Fibroblast of skin of left quadriceps (primary cell): ENCODE results near the gene DOCK1.

Experiments
- DNase-seq, 2 experiments: peaks; one replicate each; pipeline ENCODE4 v3.0.0-alpha.2; 2013; ENCODE audit warnings: low read depth in 2 of 2

DOCK1 gene

DNA sequence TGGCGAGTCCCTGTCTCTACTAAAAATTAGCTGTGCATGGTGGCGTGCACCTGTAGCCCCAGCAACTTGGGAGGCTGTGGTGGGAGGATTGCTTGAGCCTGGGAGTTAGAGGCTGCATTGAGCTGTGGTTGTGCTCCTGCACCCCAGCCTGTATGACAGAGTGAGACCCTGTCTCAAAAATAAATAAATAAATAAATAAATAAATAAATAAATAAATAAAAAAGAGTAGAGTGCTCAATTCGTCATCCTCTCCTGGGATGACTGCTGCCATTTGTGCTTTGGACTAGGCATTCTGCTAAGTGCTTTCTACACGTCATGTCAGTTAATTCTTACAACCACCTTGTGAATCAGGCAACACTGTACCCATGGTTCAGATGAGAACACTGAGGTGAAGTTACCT, 130.6 kb downstream of the DOCK1 start:
- DNase-seq, result no peak

DNA sequence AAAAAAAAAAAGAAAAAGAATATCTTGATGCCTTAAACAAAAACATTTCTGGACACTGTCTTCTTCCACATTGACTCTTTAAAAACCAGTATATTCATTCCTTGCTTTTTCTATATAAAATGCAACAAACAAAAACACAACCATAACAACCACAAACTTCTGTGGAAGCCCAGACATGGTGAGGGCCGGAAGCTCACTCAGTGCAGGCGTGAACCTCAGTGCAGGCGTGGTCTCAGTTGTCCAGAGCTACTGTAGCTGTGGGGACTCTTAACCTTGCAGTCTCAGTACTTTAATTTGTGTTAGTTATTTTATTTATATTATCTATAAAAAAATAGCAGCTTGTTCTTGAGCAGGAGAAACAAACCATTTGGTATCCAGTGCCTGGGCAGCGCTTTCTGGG, 131.8 kb downstream of the DOCK1 start:
- DNase-seq, result no peak

DNA sequence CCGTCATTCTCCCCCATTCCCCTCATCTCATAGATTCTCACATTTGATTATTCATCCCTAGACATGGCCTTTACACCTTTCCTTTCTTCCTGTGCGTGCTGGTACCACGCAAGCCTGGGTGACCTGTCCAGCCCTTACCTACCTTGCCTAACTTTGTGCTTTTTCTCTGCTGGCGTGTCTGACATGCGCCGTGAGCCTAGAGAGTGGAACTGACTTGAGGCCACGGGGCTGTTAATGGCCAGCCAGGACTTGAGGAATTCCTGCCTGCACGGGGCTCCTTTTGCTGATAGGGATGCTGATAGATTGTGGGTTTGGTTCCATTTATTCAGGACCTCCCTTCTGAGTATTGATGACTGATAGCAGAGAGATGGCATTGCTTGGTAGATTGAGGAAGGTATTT, 134.2 kb downstream of the DOCK1 start:
- DNase-seq, result no peak

DNA sequence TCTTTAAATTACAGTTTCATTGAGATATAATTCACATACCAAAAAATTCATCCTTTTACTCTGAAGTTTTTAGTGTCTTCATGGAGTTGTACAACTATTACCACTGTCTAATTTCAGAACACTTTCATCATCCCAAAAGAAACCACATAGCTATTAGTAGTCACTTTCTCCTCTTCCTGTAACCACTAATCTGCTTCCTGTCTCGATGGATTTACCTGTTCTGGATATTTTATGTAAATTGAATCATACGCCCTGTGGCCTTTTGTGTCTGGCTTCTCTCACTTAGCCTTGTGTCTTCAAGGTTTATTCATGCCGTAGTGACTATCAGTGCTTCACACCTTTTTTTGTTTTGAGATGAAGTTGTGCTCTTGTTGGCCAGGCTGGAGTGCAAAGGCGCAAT, 135.5 kb downstream of the DOCK1 start:
- no peak for DNase-seq

DNA sequence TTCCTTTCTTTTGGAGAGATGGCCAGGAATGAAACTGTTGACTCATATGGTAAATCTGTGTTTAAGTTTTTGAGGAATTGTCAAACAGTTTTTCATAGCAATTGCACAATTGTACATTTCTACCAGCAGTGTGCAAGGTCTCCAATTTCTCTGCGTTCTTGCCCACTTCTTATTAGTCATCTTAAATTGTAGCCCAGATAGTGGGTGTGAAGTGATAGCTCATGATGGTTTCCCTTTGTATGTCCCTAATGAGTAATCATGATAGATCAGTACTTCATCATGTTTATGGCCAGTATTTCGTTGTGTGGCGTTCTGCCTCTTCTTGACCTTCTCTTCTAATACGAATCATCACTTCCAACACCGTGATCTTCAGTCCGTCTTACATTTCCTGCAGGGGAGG, 136.3 kb downstream of the DOCK1 start:
- DNase-seq, result peak; percentile 92 to 93

DNA sequence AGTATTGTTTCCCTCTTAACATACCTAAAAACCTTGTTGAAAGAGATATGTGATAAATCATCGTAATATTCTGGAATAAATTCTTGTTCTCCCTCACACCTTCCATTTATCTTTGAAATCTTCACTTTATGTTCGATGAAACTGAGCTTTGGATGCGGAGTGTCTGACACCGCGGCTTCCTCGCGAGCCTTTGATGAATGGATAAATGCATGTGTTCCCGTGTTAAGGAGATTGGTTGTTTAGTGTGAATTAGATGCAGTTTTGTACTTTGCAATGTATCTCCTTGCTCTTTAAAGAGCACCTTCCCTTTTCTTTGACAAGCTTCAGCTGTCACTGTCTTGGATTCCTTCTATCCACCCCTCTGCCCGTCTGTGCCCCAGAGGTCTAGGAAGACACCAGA, 138.1 kb downstream of the DOCK1 start:
- DNase-seq, result no peak

DNA sequence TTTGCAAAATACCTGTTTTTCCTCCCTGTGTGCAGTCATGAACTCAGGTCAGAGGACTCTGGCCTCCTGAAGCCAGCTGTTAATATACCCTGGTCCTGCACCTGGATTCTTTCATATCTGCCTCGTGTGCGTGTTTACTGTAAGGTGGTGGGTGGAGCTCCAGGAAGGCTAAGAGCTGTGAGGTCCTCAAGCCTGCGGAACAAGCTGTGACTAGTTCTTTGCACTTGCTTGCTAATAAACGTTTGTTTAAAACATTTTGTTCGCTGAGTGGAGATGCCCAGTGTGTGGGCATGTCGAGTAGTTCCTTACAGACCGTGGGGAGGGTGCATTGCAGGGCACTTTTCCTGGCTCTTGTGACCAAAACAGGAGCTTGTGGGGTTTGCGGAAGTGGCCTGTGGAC, 139.0 kb downstream of the DOCK1 start:
- no peak for DNase-seq

DNA sequence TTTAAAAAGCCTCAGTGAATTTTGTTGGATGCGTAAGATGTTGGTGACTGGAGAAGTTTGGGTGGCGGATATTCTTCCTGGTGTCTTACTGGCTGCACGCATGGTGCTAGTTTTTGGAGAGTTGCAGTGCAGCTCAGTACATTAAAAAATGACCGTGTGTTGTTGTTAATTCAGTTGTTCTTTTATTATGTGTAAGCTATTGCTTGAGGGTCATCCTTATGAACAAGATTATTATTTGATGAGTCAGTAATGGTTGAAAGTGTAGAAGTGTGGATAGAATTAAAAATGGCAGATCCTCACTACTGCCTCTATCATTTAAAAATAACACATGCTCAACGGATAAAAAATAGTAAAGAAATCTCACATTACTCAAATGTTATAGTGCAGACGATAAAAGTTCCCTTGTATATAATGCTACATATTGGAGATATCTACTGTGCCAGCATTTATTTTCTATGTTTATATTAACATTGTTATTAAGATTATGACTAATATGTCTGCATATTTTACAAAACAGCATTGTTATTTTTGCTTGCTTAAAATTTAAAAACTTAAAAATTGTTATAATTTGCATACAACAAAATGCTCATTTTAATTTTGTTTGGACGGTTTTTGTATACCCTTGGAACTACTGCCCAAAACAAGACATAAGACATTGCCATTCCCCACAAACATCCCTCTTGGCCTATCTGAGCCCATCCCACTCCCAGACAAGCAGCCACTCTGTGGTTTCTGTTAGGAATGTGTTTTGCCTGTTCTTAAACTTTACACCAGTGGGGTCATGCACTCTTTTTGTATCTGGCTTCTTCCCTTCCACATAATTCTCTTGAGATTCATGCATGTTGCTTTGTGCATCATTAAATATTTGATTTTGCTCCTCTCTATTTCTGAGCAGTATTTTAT, 142.0 kb downstream of the DOCK1 start:
- no peak for DNase-seq

DNA sequence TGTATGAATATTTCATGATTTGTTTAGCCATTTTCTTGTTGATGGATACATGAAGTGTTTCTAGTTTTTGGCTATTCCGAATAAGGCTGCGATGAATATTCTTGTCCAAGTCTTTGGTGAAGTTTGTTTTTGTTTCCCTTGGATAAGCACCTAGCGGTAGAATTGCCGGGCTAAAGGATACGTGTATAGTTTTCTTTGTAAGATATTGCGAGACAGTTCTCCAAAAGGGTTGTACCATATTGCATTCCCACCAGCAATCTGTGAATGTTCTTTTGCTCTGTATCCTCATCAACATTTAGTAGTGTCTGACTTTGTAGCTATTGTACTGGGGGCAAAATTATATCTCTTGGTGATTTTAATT, 142.6 kb downstream of the DOCK1 start:
- no peak for DNase-seq

DNA sequence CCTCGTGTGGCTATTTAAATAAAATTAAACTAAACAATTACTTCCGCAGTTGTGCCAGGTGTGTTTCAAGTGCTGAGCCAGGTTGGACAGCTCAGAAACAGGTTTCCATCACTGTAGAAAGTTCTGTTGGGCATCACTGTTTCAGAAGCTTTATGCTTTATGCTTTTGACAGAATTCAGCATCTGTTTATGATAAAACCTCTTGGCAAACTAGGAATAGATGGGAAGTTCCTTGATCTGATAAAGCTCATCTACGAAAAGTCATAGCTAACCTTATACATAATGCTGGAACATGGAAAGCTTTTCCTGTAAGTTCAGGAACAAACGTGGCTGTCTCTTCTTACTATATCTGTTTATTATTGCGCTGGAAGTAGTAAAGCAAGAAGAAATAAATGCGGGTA, 143.4 kb downstream of the DOCK1 start:
- DNase-seq, result no peak

DNA sequence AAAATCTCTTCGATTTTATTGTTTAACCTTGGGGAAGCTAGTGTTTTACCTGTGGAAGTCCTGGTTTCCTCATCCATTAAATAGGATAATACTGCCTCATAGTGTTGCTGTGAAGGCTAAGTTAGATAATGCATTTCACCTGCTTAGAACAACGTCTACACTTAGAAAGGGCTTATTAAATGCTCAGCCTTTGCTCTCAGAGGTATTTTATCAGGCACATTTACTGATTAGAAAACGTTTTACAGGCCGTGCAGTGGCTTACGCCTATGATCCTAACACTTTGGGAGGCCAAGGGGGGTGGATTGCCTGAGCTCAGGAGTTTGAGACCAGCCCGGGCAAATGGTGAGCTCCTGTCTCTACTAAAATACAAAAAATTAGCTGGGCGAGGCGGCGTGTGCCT, 146.8 kb downstream of the DOCK1 start:
- no peak for DNase-seq

DNA sequence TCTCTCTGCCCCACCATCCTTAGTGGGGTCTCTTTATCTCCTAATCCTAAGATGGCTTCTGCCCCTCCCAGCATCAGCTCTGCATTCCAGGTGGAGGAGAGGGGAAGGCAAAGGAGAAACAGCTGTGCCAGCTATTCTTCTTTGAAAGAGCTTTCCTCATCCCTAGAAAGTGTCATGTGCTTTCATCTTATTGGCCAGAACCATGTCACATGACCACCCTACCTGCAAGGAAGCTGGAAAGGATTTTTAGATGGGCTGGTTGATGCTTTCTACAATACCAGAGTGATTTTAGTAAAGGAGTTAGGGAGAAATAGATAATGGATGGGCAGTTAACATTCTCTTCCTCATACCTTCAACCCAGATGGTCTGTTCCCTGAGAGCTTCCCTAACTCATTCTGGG, 150.0 kb downstream of the DOCK1 start:
- DNase-seq, result no peak

DNA sequence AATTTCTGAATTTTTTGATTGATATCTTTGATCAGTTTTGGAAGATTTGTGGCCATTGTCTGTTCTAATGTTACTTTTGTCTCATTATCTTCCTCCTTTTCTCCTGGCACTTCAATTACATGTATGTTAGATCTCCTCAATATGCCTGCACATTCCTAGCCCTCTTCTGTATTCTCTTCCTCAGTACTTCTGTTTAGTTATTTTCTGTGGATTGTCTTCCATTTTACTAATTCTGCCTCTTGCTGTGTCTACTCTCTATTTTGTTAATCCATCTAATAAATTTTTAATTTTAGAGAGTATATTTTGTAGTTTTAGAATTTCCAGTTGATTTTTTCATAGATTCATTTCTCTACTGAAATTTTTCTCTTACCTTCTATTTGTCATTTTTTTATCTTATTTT, 154.1 kb downstream of the DOCK1 start:
- DNase-seq, result no peak

DNA sequence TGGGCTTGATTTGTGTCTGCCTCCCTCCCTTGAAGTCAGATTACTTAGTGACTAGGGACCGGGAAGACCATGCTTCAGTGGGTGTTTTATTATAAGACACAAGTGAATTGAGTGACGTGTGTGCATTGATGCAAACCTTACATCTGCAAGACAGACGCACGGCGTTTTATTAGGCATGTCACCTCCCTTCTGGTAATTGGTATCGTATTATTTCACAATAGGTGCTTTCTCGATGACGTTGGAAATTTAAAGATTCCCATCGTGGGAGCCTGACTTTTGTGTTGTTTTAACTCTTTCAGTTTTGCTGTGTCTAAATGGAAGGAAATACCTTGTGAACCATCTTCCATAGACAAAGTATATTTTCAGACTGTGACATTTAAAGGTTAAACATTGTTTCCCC, 158.5 kb downstream of the DOCK1 start:
- DNase-seq, result no peak

DNA sequence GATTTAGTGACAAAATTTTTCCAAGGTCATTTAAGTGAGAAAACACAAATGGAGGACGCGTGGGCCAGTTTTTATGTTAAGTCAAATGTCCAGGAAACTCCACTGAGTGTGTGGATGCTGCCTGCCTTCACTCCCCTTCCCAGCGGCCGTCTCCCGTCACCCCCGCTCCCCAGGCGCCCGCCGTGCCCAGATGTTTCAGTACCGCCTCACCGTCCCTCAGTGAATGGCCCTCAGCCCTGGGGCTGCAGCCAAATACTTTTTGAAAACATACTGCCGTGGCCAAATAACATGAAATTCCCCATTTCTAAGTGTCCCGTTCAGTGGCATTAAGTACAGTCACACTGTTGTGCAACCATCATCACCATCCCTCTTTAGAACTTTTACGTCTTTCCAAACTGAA, 159.2 kb downstream of the DOCK1 start:
- DNase-seq, result no peak

DNA sequence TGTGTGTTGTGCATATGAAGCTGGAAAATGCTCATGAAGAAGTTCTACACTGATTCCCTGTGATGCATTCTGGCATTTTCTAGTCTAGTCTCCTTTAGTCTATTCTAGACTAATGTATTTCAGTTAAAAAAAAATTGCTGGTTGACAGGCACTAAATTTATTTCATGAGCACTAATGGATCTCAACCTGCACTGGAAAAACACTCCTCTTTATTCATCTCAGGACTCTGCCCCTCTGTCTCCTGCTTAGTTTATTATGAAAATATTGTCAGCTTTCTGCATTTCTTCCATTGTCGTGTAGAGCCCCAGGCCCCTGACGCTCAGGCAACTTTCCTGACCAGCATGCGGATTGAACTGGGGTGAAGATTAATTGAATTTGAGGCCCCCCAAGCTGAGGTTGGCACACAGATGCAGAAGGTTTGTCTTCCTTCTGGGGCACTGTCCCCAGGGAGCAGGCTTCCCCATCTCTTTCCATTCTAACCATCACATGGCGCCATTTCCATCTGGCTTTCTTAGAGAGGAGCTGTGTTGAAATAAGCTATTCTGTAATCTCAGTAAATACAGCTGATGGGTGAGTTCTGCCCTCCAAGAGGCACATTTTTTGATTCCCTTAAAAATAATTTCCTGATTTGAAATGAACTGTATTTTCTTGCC, 162.4 kb downstream of the DOCK1 start:
- no peak for DNase-seq

DNA sequence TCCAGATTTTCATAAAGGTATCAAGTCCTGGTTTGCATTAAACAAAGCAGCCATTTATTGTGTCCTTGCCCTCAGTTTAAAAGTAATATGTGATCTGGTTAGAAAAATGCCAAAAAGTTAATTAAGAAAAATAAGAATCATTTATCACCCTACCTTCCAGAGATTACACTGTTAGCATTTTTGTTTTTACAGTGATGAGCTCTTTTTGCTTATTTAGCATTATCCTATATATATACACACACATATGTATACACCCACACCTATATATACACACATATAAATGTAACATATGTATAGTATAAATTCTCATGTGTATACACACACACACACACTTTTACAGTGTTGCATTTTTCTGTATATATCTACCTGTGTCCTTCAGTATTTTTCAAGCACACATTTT, 163.3 kb downstream of the DOCK1 start:
- no peak for DNase-seq

DNA sequence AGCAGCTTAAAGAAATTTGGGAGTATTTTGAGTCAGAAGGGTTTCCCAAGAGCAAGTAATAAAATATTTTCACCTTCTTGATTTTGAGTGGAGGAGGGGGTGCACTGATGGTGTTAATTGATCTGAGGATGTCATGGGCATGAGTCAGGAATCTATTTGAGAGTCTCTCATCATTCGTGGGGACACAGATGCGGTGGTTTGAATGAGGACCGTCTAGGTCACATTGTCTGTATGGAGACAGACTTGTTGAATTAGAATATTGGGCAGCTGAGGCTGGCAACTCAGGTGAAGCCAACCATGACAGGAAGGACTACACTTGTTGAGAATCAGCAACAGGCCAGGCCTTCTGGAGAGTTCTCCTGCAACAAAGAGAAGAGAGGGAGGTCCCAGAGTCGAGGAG, 164.2 kb downstream of the DOCK1 start:
- DNase-seq, result no peak

DNA sequence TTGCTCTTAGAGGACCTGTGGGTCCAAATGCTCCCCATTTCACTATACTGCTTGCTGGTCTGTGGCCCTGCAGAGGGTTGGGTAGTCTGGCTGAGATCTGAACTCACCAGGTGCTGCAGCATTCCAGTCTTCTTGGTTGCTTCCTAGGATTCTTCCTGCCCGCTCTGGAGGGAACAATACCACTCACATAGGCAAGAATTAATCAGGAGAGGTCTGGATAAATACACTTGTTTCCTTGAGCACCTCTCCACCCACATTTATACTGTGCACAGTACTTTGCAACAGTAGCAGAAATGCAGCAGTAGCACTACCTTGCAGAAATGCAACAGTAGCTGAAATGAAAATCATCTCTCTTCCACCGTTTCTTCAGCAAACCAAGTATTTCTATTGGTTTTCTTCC, 165.9 kb downstream of the DOCK1 start:
- DNase-seq, result no peak

DNA sequence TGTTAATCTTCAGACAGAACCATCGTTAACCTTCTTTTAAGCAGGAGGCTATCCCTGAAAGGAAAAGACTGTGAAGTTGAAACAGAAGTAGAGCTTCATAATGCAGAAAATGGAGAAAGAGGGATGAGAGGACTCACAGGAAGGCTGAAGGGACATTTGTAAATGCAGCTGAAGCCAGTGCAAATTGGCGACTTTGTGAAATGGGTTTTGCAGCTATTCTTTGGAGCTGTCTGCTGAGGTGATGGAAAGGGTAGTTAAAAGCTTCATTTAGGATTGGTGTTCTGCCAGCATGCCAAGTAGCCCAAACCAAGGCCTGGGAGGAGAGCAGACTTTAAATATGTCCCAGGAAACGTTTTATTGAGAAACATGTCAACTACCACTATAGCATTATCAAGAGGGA, 168.4 kb downstream of the DOCK1 start:
- no peak for DNase-seq

DNA sequence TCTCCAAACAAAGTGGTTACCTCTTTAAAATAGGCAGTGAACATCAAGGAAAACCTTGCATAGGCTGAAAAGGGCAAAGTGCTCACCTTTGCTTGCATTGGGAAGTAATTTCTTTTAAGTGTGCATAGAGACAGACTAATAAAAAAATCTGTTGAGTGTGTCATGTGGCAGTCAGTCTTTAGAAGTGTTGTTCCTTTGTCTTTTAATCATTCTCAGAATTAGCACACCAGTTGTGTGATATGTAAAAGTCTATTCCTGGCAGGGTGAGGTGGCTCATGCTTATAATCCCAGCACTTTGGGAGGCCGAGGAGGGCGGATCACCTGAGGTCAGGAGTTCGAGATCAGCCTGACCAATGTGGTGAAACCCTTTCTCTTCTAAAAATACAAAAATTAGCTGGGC, 174.2 kb downstream of the DOCK1 start:
- DNase-seq, result no peak

DNA sequence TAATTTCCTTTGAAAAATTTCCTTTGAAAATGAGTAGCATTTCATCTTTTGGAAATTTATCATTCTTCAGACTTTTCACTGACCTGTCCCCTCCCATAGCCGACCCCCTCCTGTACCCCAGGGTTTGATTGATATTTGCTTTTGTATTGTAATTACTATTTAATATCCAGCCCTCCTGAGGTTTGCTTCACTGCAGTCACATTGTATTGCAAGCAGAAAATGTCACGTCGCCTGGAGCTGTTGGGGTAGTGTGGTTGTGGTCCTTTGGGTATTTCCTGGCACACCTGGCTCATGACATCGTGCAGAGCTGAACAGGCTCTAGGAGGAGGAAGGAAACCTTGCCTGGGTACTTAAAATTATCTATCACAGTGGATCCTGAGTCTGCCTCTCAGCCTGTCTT, 175.1 kb downstream of the DOCK1 start:
- DNase-seq, result no peak

DNA sequence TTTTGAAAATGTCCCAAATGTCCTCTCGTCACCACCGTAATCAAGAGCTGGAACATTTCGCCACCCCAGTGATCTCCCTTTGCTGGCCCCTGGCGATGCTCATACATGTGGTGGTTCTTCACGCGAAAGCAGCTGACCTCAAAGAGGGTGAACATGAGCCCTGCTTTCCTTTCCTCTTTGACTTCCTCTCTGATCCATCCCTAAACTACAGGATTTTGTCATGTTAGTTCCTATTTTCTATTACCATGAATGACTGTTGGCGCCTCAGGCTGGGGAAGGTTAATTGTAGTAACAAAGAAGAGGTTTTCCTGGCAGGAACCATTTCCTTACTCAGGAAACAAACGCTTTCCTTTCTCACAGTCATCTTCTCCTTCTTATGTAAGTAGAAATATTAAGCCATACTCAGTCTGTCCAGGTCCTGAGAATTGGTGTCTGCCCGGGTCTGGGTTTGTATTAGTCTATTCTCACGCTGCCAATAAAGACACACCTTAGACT, 176.7 kb downstream of the DOCK1 start:
- no peak for DNase-seq
